ENCODE measurements around the gene TLK2.
"Not testable (repeated sequence)": the region's sequence is repeated elsewhere in the genome, so short reads cannot be mapped to it uniquely, and the experiment has no call there.

TLK2 gene

GRCh38 chr17:62601471-62601870 lies 122.8 kb downstream of the TLK2 start:
- no peak for DNase-seq (ENCODE audit: low read depth)

DNA sequence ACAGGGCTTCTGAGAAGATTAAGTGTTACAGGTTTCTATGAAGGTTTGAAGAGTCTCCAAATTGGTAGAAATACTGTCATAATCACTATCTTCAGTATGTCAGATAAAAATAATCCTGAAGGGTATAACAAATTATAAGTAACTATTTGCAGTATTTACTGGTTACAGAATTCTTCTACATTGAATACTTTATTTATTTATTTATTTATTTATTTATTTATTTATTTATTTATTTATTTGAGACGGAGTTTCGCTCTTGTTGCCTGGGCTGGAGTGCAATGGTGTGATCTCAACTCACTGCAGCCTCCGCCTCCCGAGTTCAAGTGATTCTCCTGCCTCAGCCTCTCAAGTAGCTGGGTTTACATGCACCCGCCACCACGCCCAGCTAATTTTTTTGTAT lies 125.2 kb downstream of the TLK2 start:
- DNase-seq (ENCODE audit: low read depth): not testable (repeated sequence)

DNA sequence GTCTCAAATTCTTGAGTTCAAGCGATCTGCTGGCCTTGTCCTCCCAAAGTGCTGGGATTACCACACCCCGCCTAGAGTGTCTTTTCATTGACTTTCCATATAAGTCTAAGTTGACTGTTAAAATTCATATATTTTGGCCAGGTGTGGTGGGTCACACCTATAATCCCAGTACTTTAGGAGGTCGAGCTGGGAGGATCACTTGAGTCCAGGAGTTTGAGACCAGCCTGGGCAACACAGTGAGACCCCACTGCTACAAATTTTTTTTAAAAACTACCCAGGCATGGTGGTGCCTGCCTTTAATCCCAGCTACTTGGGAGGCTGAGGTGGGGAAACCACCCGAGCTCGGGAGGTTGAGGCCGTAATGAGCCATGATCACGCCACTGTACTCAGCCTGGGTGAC lies 127.0 kb downstream of the TLK2 start:
- DNase-seq (ENCODE audit: low read depth): no peak

DNA sequence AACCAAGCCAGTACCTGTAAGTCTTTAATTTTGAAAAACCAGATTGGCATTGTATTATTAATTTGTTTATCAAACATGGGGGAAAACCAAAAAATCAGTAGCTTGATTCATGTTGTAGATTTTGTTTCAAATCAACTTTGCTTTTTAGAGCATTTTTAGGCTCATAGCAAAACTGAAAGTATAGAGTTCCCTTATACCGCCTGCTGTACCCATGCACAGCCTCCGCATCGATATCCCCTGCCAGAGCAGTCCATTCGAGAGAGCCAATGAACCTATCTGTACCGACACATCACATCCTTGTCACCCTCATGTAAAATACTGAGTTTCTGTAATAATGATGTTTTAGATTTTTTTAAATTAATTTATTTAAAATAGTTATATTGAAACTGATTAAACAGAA lies 132.7 kb downstream of the TLK2 start:
- DNase-seq (ENCODE audit: low read depth): no peak

DNA sequence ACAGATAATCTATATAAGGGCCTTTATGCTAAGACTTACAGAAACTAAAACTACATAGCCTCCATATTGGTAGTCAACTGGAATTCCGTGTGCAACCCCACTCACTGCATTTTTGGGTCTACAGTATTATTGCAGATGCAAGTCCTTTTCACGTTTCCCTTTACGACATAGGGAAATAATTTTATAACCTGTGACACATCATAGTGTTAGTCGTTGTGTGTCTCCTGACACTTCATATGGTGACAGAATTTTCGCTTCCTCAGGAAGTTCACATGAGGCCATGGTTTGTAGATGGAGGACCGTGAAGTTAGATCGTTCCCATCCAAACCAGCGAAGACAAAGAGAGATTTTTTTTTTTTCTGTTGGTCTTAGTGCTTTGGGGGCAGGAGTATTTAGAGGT lies 133.1 kb downstream of the TLK2 start:
- no peak for DNase-seq (ENCODE audit: low read depth)

GRCh38 chr17:62612289-62612688 lies 133.7 kb downstream of the TLK2 start:
- not testable (repeated sequence) for DNase-seq (ENCODE audit: low read depth)

DNA sequence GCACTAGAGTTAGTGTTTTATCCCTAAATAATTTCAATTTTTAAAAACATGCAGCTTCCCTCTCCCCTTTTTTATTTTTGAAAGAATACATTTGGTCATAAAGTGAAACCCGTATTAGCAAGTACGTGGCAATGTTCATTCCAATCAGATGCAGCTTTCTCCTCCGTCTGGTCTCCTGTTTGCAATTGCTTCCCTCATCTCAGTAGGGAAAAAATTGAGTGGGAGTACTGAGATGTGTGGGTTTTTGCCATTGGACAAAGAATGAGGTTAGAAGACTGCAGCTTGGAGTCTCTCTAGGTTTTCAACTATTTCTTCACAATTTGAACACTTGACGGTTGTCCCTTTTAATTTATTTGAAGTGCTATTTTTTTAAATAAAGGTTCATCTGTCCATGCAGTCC lies 134.5 kb downstream of the TLK2 start:
- not testable (repeated sequence) for DNase-seq (ENCODE audit: low read depth)

- DNase-seq (ENCODE audit: low read depth): no peak
Measured at GRCh38 chr17:62614142-62614541, 135.5 kb downstream of the TLK2 start.

- no peak for DNase-seq (ENCODE audit: low read depth)
Measured at GRCh38 chr17:62615503-62615902, 136.9 kb downstream of the TLK2 start.

DNA sequence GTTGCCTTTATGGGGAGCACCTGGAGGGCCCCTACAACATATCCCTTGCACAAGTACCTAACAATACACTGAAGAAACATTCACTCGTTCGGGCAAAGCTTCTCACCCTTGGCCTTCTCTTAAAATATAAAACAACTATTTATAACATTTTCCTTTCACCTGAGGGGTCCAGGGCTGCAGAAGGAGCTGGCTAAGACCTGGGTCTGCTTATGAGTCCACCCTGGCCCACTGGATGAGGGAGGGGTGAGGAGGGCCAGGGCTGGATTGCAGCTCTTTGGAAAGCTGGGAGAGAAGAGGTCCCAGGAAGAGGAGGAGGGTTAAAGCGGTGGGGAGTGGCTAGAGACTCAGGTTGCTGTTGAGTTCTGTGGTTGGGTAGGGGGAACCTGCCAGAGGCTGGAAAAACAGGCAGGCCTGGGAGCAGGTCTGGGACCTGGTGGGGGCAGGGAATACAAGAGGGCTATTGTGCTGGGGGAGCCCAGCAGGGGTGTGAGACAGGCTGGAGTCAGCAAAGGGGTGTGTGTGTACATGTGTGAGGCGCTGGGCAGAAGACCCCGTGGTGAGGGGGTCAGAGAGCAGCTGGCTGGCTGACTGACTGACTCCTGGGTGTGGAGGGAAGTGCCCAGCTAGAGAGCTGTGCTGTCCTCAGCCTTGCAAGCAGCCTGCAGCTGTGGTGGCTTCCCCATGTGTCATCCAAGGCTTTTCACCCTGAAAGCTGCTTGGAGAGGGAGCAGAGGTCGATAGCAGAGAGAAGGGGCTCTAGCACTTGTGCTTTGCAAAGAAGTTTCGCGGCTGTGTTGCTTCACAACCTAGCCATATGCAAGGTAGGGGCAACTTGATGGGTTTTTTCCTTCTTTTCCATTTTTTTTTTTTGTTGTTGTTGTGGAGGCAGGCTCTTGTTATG lies 138.6 kb downstream of the TLK2 start:
- DNase-seq (ENCODE audit: low read depth): no peak

- no peak for DNase-seq (ENCODE audit: low read depth)
Measured at GRCh38 chr17:62617894-62618472, 139.4 kb downstream of the TLK2 start.

GRCh38 chr17:62618647-62619416 lies 140.2 kb downstream of the TLK2 start:
- no peak for DNase-seq (ENCODE audit: low read depth)

DNA sequence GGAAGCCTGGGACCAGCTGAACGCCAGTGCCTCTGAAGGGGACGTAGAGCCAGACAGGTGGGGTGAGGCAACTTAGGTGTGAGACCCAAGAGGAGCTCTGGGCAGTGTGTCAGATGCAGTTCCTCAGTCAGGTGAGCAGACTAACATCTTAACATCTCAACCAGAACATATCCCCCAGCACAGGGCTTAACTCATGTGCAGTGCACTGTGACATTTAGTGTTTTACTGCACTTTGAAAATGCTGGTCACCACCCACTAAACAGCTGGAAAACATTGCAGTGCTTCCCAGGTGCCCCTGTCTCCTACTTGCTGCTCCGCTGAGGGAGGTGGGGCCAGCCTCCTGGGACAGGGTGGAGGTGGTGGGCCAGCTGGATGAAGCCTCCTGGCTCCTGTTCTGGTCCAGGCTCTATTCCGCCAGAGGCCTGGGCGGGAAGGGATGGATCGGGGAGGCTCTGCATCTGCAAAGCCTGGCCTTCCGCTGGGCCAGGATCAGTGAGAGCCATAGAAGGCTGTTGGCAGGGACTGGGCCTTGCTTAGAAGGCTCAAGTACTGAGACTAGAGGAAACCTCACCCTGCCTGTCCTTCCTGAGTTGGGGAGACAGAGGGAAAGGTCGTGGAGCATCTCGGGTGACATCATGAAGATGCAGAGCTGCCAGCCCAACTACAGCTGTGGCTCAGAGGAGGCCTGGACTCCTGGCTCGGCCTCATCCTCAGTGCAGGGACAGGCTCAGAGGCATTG lies 141.0 kb downstream of the TLK2 start:
- DNase-seq (ENCODE audit: low read depth): no peak

- no peak for DNase-seq (ENCODE audit: low read depth)
Measured at GRCh38 chr17:62621223-62621622, 142.6 kb downstream of the TLK2 start.

DNA sequence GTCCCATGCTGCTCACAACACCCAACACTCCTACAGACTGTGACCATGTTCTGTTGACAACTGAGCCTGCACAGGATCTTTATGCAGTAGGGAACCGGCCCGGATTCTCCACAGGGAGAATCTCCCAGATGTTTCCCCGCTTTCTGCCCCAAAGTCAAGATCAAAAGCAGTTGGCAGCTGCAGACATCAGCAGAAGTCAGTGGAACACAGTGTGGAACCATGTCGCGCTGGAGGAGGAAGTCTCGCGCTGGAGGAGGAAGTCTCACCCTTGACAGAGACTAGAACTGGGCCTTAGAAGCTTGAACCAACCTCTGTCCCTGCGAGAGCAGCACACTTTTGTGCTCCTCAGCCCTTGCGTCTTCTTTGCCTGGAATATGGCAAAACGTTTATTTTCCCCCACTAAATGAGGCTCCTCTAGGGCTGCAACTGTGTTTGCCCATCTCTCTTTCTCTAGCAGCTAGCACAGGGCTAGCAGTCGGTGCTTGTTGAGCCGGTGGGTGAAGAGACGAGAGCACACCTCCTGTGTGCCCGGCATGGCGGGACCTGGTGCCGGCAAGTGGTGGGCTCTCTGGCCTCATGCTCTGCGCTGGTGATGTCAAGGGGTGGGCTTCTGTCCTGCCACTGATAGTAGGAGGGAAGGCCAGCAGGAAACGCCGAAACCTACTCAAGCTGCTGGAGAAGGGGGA lies 146.7 kb downstream of the TLK2 start:
- DNase-seq (ENCODE audit: low read depth): no peak

GRCh38 chr17:62625870-62626200 lies 147.2 kb downstream of the TLK2 start:
- DNase-seq (ENCODE audit: low read depth): no peak

GRCh38 chr17:62626719-62627218 lies 148.1 kb downstream of the TLK2 start:
- DNase-seq (ENCODE audit: low read depth): no peak

GRCh38 chr17:62627219-62627903 lies 148.7 kb downstream of the TLK2 start, which contains the start of gene MRC2:
TSS of gene MRC2 (plus strand) at chr17:62627670. CDS start at chr17:62627803, 133 bp downstream.
- peak; percentile 38 for DNase-seq (ENCODE audit: low read depth)

DNA sequence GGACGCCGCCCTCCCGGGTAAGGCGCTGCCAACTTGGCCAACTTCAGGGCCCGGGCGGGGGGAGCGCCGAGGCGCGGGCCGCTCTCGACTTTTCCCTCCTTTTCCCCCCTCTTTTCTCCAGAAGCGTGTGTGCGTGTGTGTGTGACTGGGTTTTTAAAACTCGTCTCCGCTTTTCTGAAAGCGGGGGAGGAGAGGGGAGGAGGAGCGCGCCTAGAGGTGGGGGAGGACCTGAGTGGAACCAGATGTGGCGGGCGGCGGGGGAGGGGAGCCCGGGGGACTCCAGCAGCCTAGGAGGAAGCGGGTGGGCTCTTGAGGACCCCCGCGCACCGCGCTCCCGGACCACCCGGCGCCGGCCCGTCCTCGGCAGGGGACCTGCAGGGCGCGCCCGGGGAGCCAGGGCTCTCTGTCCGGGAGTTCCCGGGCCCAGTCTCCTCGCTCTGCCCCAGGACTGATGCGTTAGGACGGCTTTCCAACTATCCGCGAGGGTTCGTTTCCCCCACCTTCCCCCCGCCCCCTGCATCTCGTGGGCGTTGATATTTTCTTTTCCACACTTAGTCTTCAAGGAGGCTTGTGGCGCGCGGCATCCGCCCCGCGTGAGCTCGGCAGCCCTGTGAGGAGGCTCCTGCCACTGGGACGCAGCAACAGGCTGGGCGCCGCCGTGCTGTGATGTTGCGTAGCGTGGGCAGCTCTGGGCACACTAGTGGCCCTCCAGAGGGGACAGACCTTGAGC lies 149.4 kb downstream of the TLK2 start:
- peak; percentile 40 for DNase-seq (ENCODE audit: low read depth)

All from activated T-cell treated with anti-CD3 and anti-CD28 coated beads for 48 hours (primary cell).